Sigmoid colon (tissue), 3 donors: ENCODE results near the gene IL3RA.
"Not testable (repeated sequence)": the region's sequence is repeated elsewhere in the genome, so short reads cannot be mapped to it uniquely, and the experiment has no call there.

Source experiments
- POLR2A ChIP-seq, 2 donors: fragments of 450-650 bp; IDR thresholded peaks; one replicate each; pipeline ENCODE4 v1.6.1; 2016; ENCODE audit warnings: antibody characterized with exemption in 2 of 2, mild to moderate bottlenecking in 2 of 2, moderate library complexity in 2 of 2
- TF ChIP-seq, protein P1 (sequence below), 4 experiments: fragments of 450-650 bp in 3 of 4; fragments of 200-600 bp in 1 of 4; IDR thresholded peaks; one replicate each; pipeline ENCODE4 v1.5.1; 2016 to 2019; ENCODE audit warnings: antibody characterized with exemption in 4 of 4, mild to moderate bottlenecking in 3 of 4, moderate library complexity in 2 of 4

DNA sequence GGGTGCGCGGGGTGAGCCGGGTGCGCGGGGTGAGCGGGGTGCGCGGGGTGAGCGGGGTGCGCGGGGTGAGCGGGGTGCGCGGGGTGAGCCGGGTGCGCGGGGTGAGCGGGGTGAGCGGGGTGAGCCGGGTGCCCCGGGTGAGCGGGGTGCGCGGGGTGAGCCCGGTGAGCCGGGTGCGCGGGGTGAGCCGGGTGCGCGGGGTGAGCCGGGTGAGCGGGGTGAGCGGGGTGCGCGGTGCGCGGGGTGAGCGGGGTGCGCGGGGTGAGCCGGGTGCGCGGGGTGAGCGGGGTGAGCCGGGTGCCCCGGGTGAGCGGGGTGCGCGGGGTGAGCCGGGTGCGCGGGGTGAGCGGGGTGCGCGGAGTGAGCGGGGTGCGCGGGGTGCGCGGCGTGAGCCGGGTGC, 29.8 kb downstream of the IL3RA start:
- TF ChIP-seq, protein P1, sequence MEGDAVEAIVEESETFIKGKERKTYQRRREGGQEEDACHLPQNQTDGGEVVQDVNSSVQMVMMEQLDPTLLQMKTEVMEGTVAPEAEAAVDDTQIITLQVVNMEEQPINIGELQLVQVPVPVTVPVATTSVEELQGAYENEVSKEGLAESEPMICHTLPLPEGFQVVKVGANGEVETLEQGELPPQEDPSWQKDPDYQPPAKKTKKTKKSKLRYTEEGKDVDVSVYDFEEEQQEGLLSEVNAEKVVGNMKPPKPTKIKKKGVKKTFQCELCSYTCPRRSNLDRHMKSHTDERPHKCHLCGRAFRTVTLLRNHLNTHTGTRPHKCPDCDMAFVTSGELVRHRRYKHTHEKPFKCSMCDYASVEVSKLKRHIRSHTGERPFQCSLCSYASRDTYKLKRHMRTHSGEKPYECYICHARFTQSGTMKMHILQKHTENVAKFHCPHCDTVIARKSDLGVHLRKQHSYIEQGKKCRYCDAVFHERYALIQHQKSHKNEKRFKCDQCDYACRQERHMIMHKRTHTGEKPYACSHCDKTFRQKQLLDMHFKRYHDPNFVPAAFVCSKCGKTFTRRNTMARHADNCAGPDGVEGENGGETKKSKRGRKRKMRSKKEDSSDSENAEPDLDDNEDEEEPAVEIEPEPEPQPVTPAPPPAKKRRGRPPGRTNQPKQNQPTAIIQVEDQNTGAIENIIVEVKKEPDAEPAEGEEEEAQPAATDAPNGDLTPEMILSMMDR (IDR thresholded peaks at IDR 0.05), result not testable (repeated sequence)
- not testable (repeated sequence) for TF ChIP-seq POLR2A (IDR thresholded peaks at IDR 0.05)
